A549 (cell line): Measurements from ENCODE around the gene SLC6A17. TPM values are rescaled to one million over a fixed set of nuclear protein-coding genes. Genes with fewer than 3 reads are reported as not detected.

Experiments
- ATAC-seq, 2 experiments: fragments of 200-7000 bp in 1 of 2; fragments of >200 bp in 1 of 2; cut with Nextera tagmentation in 1 of 2; cut with Tn5 transposase in 1 of 2; 3 replicates each; pipeline versions ENCODE4 v1.8.0 to v1.9.1; 2018 to 2020; ENCODE audit warnings: mild to moderate bottlenecking in 1 of 2, moderate library complexity in 1 of 2
- CTCF ChIA-PET: fragments of 300-600 bp; sonication (Branson Sonifier 250); formaldehyde crosslinking; extraction: SDS; loops from one replicate; lab custom pipeline; 2021; ENCODE audit warnings: antibody characterized with exemption, inconsistent platforms; lab: Yijun Ruan, JAX
- POLR2A ChIA-PET: fragments of 350-600 bp; formaldehyde crosslinking; extraction: SDS; loops from one replicate; lab custom pipeline; 2021; ENCODE audit warnings: antibody characterized with exemption, inconsistent platforms; lab: Yijun Ruan, JAX
- DNase-seq, 2 experiments: peaks; one replicate each; pipeline versions ENCODE4 v3.0.0 to v3.0.0-alpha.2; 2011 to 2016; ENCODE audit warnings: low read depth in 1 of 2, low spot score in 1 of 2
- FAIRE-seq: peaks from 2 replicates; lab custom pipeline; 2011; peaks lifted over from hg19 to GRCh38; lab: Jason Lieb, UNC
- H3K27ac ChIP-seq, 2 experiments: fragments of >200 bp; sonication (Bioruptor Twin); formaldehyde crosslinking; 3 replicates each; pipeline ENCODE4 v1.5.1; 2016 to 2017
- H3K4me1 ChIP-seq: fragments of >200 bp; sonication (Bioruptor Twin); formaldehyde crosslinking; 3 replicates; pipeline ENCODE4 v1.6.1; 2016
- H3K4me2 ChIP-seq: fragments of >200 bp; sonication (Bioruptor Twin); formaldehyde crosslinking; 3 replicates; pipeline ENCODE4 v1.6.1; 2016
- H3K4me3 ChIP-seq: fragments of >200 bp; sonication (Bioruptor Twin); formaldehyde crosslinking; 3 replicates; pipeline ENCODE4 v1.5.1; 2016
- H3K9me3 ChIP-seq: fragments of >200 bp; sonication (Bioruptor Twin); formaldehyde crosslinking; 3 replicates; pipeline ENCODE4 v1.6.1; 2016
- CEBPB ChIP-seq, 2 experiments: fragments of >200 bp in 1 of 2; sonication (Bioruptor Twin) in 1 of 2; formaldehyde crosslinking in 1 of 2; IDR thresholded peaks; 2 replicates each; pipeline ENCODE4 v1.6.1; 2012 to 2016
- HES2 ChIP-seq: fragments of >200 bp; sonication (Bioruptor Twin); formaldehyde crosslinking; IDR thresholded peaks from 2 replicates; pipeline ENCODE4 v1.6.1; 2016
- HEYL ChIP-seq: fragments of 250-450 bp; sonication (Bioruptor Pico); IDR thresholded peaks from 2 replicates; pipeline ENCODE4 v1.8.0; 2021; ENCODE audit warnings: mild to moderate bottlenecking, moderate library complexity
- HOXB13 ChIP-seq: fragments of 250-450 bp; sonication (Bioruptor Pico); IDR thresholded peaks from 2 replicates; pipeline ENCODE4 v1.5.0; 2020; ENCODE audit warnings: low read depth, mild to moderate bottlenecking, moderate library complexity
- MYC ChIP-seq: IDR thresholded peaks from 2 replicates; pipeline ENCODE4 v1.6.1; 2012; ENCODE audit warnings: mild to moderate bottlenecking, inconsistent platforms, low read length, improper control_type of control experiment, borderline replicate concordance
- PHF8 ChIP-seq: fragments of 200-600 bp; sonication (generic); IDR thresholded peaks from 2 replicates; pipeline ENCODE4 v1.6.1; 2016; ENCODE audit warnings: low read depth, mild to moderate bottlenecking, antibody characterized with exemption, moderate library complexity, borderline replicate concordance
- REST ChIP-seq: fragments of 200-600 bp; sonication (generic); IDR thresholded peaks from 2 replicates; pipeline ENCODE4 v1.6.1; 2016; ENCODE audit warnings: antibody characterized with exemption, mild to moderate bottlenecking, moderate library complexity
- RNF2 ChIP-seq: fragments of 200-600 bp; sonication (generic); IDR thresholded peaks from 2 replicates; pipeline ENCODE4 v1.6.1; 2016; ENCODE audit warnings: low read depth, mild to moderate bottlenecking, antibody characterized with exemption, moderate library complexity, borderline replicate concordance
- ZC3H11A ChIP-seq: fragments of 450-650 bp; IDR thresholded peaks from 2 replicates; pipeline ENCODE4 v1.6.1; 2014; ENCODE audit warnings: antibody characterized with exemption, mild to moderate bottlenecking
- ZNF302 ChIP-seq: fragments of 250-450 bp; sonication (Bioruptor Pico); IDR thresholded peaks from 2 replicates; pipeline ENCODE4 v1.9.0; 2021; ENCODE audit warnings: inconsistent platforms, mild to moderate bottlenecking, moderate library complexity
- WGBS: methylation state at CpG from one replicate; pipeline ENCODE4 v1.1.6; 2017; ENCODE audit errors: missing lambda C conversion rate; 5-methylcytosine and 5-hydroxymethylcytosine counted together
- polyA plus RNA-seq, 4 experiments: library from polyadenylated mRNA; depleted of rRNA in 3 of 4; stranded (reverse); fragments of >200 nt; fragmentation: RNase III in 1 of 4; extraction: RNeasy Plus Mini Kit Qiagen cat#74134 plus additional on column Dnase treatment in 1 of 4; gene quantifications; 2 replicates in 3 of 4; 3 replicates in 1 of 4; pipeline ENCODE4 v1.2.3, GENCODE V29; 2011 to 2017

The SLC6A17 gene
- polyA plus RNA-seq, 2 of the 4 experiments (the other 2 are of a cell fraction), result 0.56 to 2.2 TPM

DNA sequence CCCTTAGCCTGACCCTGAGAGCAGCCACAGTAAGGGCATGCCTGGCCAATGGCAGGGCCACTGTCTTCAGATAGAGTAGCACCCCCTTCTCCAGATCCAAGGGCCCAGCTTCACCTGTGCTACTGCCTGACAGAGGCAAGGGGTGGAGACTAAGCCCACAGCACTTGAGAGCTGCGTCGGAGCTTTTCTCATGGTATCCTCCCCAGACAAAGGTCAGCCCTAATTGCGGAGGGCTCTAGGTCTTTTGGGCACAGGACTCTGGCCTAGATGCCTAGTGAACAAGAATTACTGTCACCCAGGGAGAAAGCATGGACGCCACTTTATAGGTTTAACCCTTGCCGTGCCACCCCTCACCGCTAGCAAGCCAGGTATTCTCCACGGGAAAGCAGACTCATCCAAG, 74.9 kb downstream of the SLC6A17 start:
- ChIA-PET POLR2A (no interaction called here), CTCF (interaction anchor here (1.0 to 3.0 kb wide), 3 partner anchors 17 to 235 kb away, joined by 3 to 9 read pairs (median 8); no protein-coding TSS in a partner anchor)

DNA sequence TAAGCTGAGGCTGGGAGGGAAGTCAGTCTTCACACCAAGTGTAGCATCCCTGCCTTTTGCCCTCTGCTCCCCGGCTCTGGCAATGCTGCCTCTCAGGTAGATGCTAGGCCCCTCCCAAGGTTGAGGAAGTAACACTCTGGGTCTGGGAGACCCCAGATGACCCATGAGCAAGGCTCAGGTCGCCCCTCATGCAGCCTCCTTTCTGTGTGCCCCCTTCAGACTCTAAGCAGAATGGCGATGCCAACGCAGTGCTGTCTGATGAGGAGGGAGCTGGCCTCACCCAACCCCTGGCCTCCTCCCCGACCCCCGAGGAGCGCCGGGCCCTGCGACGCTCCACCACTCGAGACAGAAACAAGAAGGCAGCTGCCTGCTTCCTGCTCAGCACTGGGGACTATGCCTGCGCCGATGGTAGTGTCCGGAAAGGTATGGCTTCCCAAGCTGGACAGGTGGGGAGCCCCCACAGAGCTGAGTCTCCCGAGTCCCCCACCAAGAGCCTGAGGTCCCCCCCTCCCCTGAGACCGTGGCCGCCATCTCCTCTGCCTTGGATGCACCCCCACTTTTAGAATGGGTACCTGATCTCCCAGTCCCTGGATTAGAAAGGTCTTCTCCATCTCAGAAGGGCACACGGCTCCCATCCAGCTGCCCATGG, 75.6 kb downstream of the SLC6A17 start:
- H3K4me1 ChIP-seq, result peaks cover 6% of the 10 kb centered on the region; the same call in 2 of the 3 replicates
- WGBS, result 86% methylated on average over 12 of the region's 18 CpGs
- no peak overlapping the region for H3K27ac ChIP-seq
- no peak for ATAC-seq
- no peak for DNase-seq
- ChIA-PET POLR2A (no interaction called here), CTCF (interaction anchor here (1.1 to 4.4 kb wide), 3 partner anchors 18 to 270 kb away, joined by 3 to 19 read pairs (median 8); no protein-coding TSS in a partner anchor)
- no peak overlapping the region for H3K4me3 ChIP-seq
- TF ChIP-seq REST, result no peak
- TF ChIP-seq CEBPB (IDR thresholded peaks at IDR 0.05), result no peak
- TF ChIP-seq ZNF302, result no peak
- TF ChIP-seq RNF2, result no peak
- no peak for TF ChIP-seq HES2
- TF ChIP-seq PHF8, result no peak
- no peak for FAIRE-seq
- H3K9me3 ChIP-seq, result no peaks in the 10 kb centered on the region
- no peak overlapping the region for H3K4me2 ChIP-seq

More for the DNA sequence above, 74.9 kb downstream of the SLC6A17 start:
- DNase-seq (no peak), FAIRE-seq (no peak)
- 78% methylated on average over 6 of the region's 7 CpGs for WGBS
- TF ChIP-seq HOXB13 (CRISPR knock-in tag), result no peak
- no peak for TF ChIP-seq ZC3H11A
- TF ChIP-seq, all 56 proteins: peak for 0
- H3K27ac ChIP-seq, result no peak overlapping the region
- no peak overlapping the region for H3K4me2 ChIP-seq
- no peak overlapping the region for H3K4me3 ChIP-seq
- H3K4me1 ChIP-seq, result peaks cover 6% of the 10 kb centered on the region; the same call in 2 of the 3 replicates
- ATAC-seq, result no peak
- H3K9me3 ChIP-seq, result no peaks in the 10 kb centered on the region

DNA sequence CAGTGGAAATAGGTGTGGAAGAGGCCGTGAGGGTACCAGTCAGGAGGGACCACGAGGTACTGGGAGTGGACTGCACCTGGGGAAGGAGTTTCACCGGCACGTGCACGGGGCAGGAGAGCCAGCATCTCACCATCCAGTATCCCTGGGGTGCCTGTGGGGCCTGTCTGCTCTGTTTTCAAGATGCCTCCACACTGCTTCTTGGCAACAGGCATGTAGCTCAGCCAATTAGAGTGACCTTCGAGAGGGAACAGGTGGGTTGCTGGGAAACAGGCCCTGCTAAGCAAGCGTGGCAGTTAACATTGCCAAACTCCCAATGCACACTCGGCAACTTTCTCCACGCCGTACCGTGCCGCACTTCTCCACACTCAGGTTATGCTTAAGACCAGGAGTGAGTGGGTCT, 77.5 kb downstream of the SLC6A17 start:
- FAIRE-seq, result no peak
- ATAC-seq, result no peak
- no peak for TF ChIP-seq HEYL (CRISPR knock-in tag)
- peaks cover 6% of the 10 kb centered on the region; the same call in 2 of the 3 replicates for H3K4me1 ChIP-seq
- no peaks in the 10 kb centered on the region for H3K9me3 ChIP-seq
- 87% methylated on average over 12 of the region's 12 CpGs for WGBS
- DNase-seq, result no peak
- POLR2A ChIA-PET, result no interaction called here
- no peak overlapping the region for H3K27ac ChIP-seq
- CTCF ChIA-PET, result interaction anchor here (1.5 to 4.4 kb wide), 2 partner anchors 20 to 85 kb away, joined by 5 to 19 read pairs; no protein-coding TSS in a partner anchor
- H3K4me3 ChIP-seq, result no peak overlapping the region
- H3K4me2 ChIP-seq, result no peak overlapping the region

- no peak overlapping the region for H3K27ac ChIP-seq
These were observed 78.1 kb downstream of the SLC6A17 start for GRCh38 chr1:110228381-110228780.

More at GRCh38 chr1:110228381-110228780, 78.1 kb downstream of the SLC6A17 start:
- H3K4me3 ChIP-seq, result no peak overlapping the region
- H3K4me2 ChIP-seq, result no peak overlapping the region
- FAIRE-seq (no peak), DNase-seq (no peak), ATAC-seq (no peak)
- WGBS, result 93% methylated on average over 7 of the region's 12 CpGs
- TF ChIP-seq MYC, result no peak
- peaks cover 6% of the 10 kb centered on the region; the same call in 2 of the 3 replicates for H3K4me1 ChIP-seq
- ChIA-PET POLR2A (no interaction called here), CTCF (interaction anchor here (1.0 to 4.4 kb wide), 3 partner anchors 21 to 84 kb away, joined by 4 to 19 read pairs (median 5); no protein-coding TSS in a partner anchor)
- H3K9me3 ChIP-seq, result no peaks in the 10 kb centered on the region
